Loucy (cell line): ENCODE data around the gene KRTAP4-5.
"Not testable (repeated sequence)": the region's sequence is repeated elsewhere in the genome, so short reads cannot be mapped to it uniquely, and the experiment has no call there.

Experiments used
- H2AFZ ChIP-seq: fragments of 200-600 bp; sonication (generic); 2 replicates; pipeline ENCODE4 v1.6.0; 2016; ENCODE audit warnings: antibody characterized with exemption, mild to moderate bottlenecking, low read length, moderate library complexity
- H3F3A ChIP-seq: fragments of 200-600 bp; 2 replicates; pipeline ENCODE4 v1.6.0; 2016; ENCODE audit warnings: antibody characterized with exemption, low read depth, mild to moderate bottlenecking
- H3K27me3 ChIP-seq: fragments of 200-600 bp; sonication (generic); 2 replicates; pipeline ENCODE4 v1.6.1; 2014; ENCODE audit warnings: low read length, mild to moderate bottlenecking; ENCODE audit not compliant: insufficient read depth, poor library complexity, severe bottlenecking
- H3K36me3 ChIP-seq: fragments of 200-600 bp; sonication (generic); 2 replicates; pipeline ENCODE4 v1.6.1; 2016; ENCODE audit warnings: low read length; ENCODE audit not compliant: insufficient read depth
- H3K4me1 ChIP-seq: fragments of 200-600 bp; sonication (generic); 2 replicates; pipeline ENCODE4 v1.5.1; 2014; ENCODE audit warnings: low read length, mild to moderate bottlenecking; ENCODE audit not compliant: insufficient read depth, poor library complexity, severe bottlenecking
- H3K4me2 ChIP-seq: fragments of 200-600 bp; sonication (generic); 2 replicates; pipeline ENCODE4 v1.6.0; 2014; ENCODE audit warnings: antibody characterized with exemption, low read length, low read depth, mild to moderate bottlenecking; ENCODE audit not compliant: poor library complexity, severe bottlenecking
- H3K4me3 ChIP-seq: fragments of 200-600 bp; sonication (generic); 2 replicates; pipeline ENCODE4 v1.5.1; 2014; ENCODE audit warnings: low read length, mild to moderate bottlenecking, mixed read lengths; ENCODE audit not compliant: poor library complexity, severe bottlenecking
- H3K79me2 ChIP-seq: fragments of 200-600 bp; sonication (generic); 2 replicates; pipeline ENCODE4 v1.6.1; 2014; ENCODE audit warnings: low read length; ENCODE audit not compliant: insufficient read depth
- H3K9ac ChIP-seq: fragments of 200-600 bp; sonication (generic); 2 replicates; pipeline ENCODE4 v1.6.0; 2014; ENCODE audit warnings: mild to moderate bottlenecking, low read depth, low read length, moderate library complexity; ENCODE audit not compliant: poor library complexity, severe bottlenecking
- H3K9me2 ChIP-seq: fragments of 200-600 bp; sonication (generic); replicated peaks from 2 replicates; pipeline ENCODE4 v1.6.1; 2016; ENCODE audit warnings: low read depth, low read length, mixed read lengths
- H3K9me3 ChIP-seq: fragments of 200-600 bp; sonication (generic); 2 replicates; pipeline ENCODE4 v1.6.1; 2014; ENCODE audit warnings: mild to moderate bottlenecking, antibody characterized with exemption, low read length, low read depth; ENCODE audit not compliant: insufficient read depth
- H4K20me1 ChIP-seq: fragments of 200-600 bp; sonication (generic); 2 replicates; pipeline ENCODE4 v1.6.0; 2014; ENCODE audit warnings: antibody characterized with exemption, low read length, mild to moderate bottlenecking; ENCODE audit not compliant: insufficient read depth, poor library complexity, severe bottlenecking
- CTCF ChIP-seq: fragments of 200-600 bp; sonication (generic); conservative IDR thresholded peaks from 2 replicates; pipeline ENCODE4 v1.5.1; 2014; ENCODE audit warnings: mild to moderate bottlenecking, antibody characterized with exemption, low read length
- EZH2phosphoT487 ChIP-seq: fragments of 200-600 bp; IDR thresholded peaks from 2 replicates; pipeline ENCODE4 v1.6.1; 2018; ENCODE audit warnings: antibody characterized with exemption, mild to moderate bottlenecking, moderate library complexity, borderline replicate concordance

Gene KRTAP4-5

GRCh38 chr17:41167561-41167960 lies 17.9 kb upstream of the KRTAP4-5 start:
- Histone ChIP-seq H3K27me3 (no peaks in the 10 kb centered on the region), H3F3A (no peaks in the 10 kb centered on the region), H3K4me3 (no peak overlapping the region), H2AFZ (no peak overlapping the region), H4K20me1 (no peaks in the 10 kb centered on the region), H3K36me3 (no peaks in the 10 kb centered on the region), H3K9ac (no peak overlapping the region), H3K79me2 (no peaks in the 10 kb centered on the region), H3K9me3 (no peaks in the 10 kb centered on the region), H3K9me2 (no peaks in the 10 kb centered on the region), H3K4me2 (no peak overlapping the region), H3K4me1 (peaks cover 4% of the 10 kb centered on the region)
- TF ChIP-seq EZH2phosphoT487 (no peak), CTCF (no peak)

DNA sequence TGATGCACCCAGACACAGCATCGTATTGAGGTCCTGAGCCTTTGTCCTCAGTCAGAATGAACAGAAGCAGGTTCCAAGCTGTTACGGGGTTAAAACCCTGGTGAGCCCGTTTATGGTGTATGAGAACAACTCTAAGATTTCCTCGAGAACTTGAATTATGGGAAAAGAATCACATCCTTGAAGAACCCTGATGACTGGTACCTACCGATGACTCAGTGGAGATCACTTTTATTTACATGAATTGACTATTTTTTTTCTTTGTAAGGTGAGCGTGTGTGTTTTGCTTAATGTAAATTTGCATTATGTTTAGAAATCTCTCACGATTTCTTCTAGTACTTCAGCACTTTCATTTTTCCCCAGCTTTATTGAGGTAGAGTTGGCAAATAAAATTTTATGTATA lies 14.2 kb upstream of the KRTAP4-5 start:
- Histone ChIP-seq H2AFZ (no peak overlapping the region), H3K27me3 (no peaks in the 10 kb centered on the region), H3K9me2 (no peaks in the 10 kb centered on the region), H3K4me1 (peaks cover 4% of the 10 kb centered on the region), H3K4me3 (no peak overlapping the region), H3K9me3 (no peaks in the 10 kb centered on the region), H4K20me1 (no peaks in the 10 kb centered on the region), H3K4me2 (no peak overlapping the region), H3K79me2 (no peaks in the 10 kb centered on the region), H3F3A (no peaks in the 10 kb centered on the region), H3K36me3 (no peaks in the 10 kb centered on the region), H3K9ac (no peak overlapping the region)
- no peak for TF ChIP-seq CTCF
- TF ChIP-seq EZH2phosphoT487, result no peak

- H3K27me3 ChIP-seq, result no peaks in the 10 kb centered on the region
- H3K4me1 ChIP-seq, result peaks cover 4% of the 10 kb centered on the region
- H3K36me3 ChIP-seq, result no peaks in the 10 kb centered on the region
- H3K4me2 ChIP-seq, result no peak within 1 kb of the TSS
- peak within 1 kb of the TSS; percentile 53; the same call in 1 of the 2 replicates for H2AFZ ChIP-seq
- H3K9me3 ChIP-seq, result no peaks in the 10 kb centered on the region
- no peaks in the 10 kb centered on the region for H4K20me1 ChIP-seq
- no peaks in the 10 kb centered on the region for H3K79me2 ChIP-seq
- no peak within 1 kb of the TSS for H3K9ac ChIP-seq
- H3K9me2 ChIP-seq, result no peaks in the 10 kb centered on the region
- H3F3A ChIP-seq, result no peaks in the 10 kb centered on the region
- H3K4me3 ChIP-seq, result no peak within 1 kb of the TSS
- no peak for TF ChIP-seq CTCF
- no peak for TF ChIP-seq EZH2phosphoT487
Measured at GRCh38 chr17:41160648-41161047, 11.0 kb upstream of the KRTAP4-5 start, which contains the start of gene KRTAP4-4. Gene KRTAP4-4 (minus strand): TSS chr17:41160748. CDS start chr17:41160691, 57 bp downstream.

GRCh38 chr17:41160190-41160589 lies 10.6 kb upstream of the KRTAP4-5 start:
- H3K4me3 ChIP-seq, H3K9ac ChIP-seq, H3K9me3 ChIP-seq, H4K20me1 ChIP-seq, H3K79me2 ChIP-seq, H3K4me2 ChIP-seq, H3F3A ChIP-seq, H3K9me2 ChIP-seq, H3K36me3 ChIP-seq, H3K4me1 ChIP-seq, H3K27me3 ChIP-seq, H2AFZ ChIP-seq: not testable (repeated sequence)
